Measurements from ENCODE around the gene MACROH2A1.

The MACROH2A1 gene

DNA sequence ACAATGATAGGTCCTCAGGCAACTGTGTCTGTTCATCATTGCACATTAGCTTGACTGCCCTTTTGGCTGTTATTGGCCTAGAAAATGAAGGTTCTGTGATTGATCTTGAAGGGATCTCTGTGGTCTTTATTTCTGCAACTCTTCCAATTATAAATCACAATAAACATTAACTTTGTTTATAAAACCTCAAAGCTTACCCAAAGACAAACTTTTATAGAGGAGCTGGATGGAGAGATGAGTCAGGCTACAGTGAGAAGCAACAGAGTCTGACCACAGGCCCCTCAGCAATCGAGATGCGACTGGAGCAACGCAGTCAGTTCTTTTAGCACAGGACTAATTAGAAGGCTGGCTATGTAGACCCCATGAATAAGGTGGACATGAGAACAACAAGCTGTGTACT, 5.3 kb downstream of the MACROH2A1 start:
- H2AFZ ChIP-seq (ENCODE audit: low read depth, low read length) = no peak overlapping the region
- peaks cover 88% of the 10 kb centered on the region for H4K20me1 ChIP-seq (ENCODE audit: insufficient read depth, low read length)
- peaks cover 40% of the 10 kb centered on the region for H3K4me1 ChIP-seq (ENCODE audit: low read length)
- H3K36me3 ChIP-seq (replicated peaks; ENCODE audit: low read depth, low read length) = peaks cover 21% of the 10 kb centered on the region
- H3K9me3 ChIP-seq (ENCODE audit: insufficient read depth, low read length) = no peaks in the 10 kb centered on the region
- no peak overlapping the region for H3K9ac ChIP-seq (ENCODE audit: low read length)
- H3K4me2 ChIP-seq (ENCODE audit: low read length) = peak overlapping the region; percentile 55
- no peak overlapping the region for H3K4me3 ChIP-seq (ENCODE audit: low read length)
- no peaks in the 10 kb centered on the region for H3K27me3 ChIP-seq (ENCODE audit: low read depth, low read length)
- peaks cover 100% of the 10 kb centered on the region for H3K79me2 ChIP-seq (ENCODE audit: low read length)
- TF ChIP-seq EZH2phosphoT487 (IDR thresholded peaks at IDR 0.05; ENCODE audit: low read depth) (no peak), CTCF (IDR thresholded peaks at IDR 0.05; ENCODE audit: low read depth, low read length) (no peak)
- peak overlapping the region; percentile 60 for H3K27ac ChIP-seq (ENCODE audit: low read length)

- Histone ChIP-seq H3K36me3 (replicated peaks; ENCODE audit: low read depth, low read length) (peaks cover 23% of the 10 kb centered on the region), H3K27me3 (ENCODE audit: low read depth, low read length) (no peaks in the 10 kb centered on the region), H3K4me1 (ENCODE audit: low read length) (peaks cover 40% of the 10 kb centered on the region), H3K4me3 (ENCODE audit: low read length) (no peak overlapping the region), H3K9me3 (ENCODE audit: insufficient read depth, low read length) (no peaks in the 10 kb centered on the region), H3K27ac (ENCODE audit: low read length) (peak overlapping the region; percentile 60), H3K9ac (ENCODE audit: low read length) (no peak overlapping the region), H4K20me1 (ENCODE audit: insufficient read depth, low read length) (peaks cover 88% of the 10 kb centered on the region), H2AFZ (ENCODE audit: low read depth, low read length) (no peak overlapping the region), H3K4me2 (ENCODE audit: low read length) (peak overlapping the region; percentile 55), H3K79me2 (ENCODE audit: low read length) (peaks cover 100% of the 10 kb centered on the region)
- no peak for TF ChIP-seq EZH2phosphoT487 (IDR thresholded peaks at IDR 0.05; ENCODE audit: low read depth)
- TF ChIP-seq CTCF (IDR thresholded peaks at IDR 0.05; ENCODE audit: low read depth, low read length) = no peak
Observed at GRCh38 chr5:135393229-135393628, 5.8 kb downstream of the MACROH2A1 start.

DNA sequence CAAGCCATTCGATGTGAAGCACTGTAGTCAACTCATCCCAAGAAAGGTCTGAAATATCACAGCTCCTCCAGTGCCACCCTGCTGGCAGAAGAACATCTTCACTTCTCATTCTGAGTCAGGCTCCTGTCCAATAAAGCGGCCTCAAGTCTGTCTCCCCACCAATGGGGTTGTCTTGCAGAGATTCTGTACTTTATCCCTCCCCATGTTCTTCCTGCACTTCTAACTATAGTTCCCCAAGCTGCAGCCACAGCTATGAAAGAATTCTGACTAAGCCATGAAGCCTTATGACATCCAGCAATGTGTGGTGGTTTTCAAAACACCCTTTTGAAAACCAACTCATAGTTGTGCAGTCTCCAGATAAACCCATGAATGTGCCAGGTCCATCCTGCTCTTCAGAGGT, 6.8 kb downstream of the MACROH2A1 start:
- TF ChIP-seq EZH2phosphoT487 (IDR thresholded peaks at IDR 0.05; ENCODE audit: low read depth) (no peak), CTCF (IDR thresholded peaks at IDR 0.05; ENCODE audit: low read depth, low read length) (no peak)
- Histone ChIP-seq H3K4me3 (ENCODE audit: low read length) (no peak overlapping the region), H3K9ac (ENCODE audit: low read length) (no peak overlapping the region), H3K4me1 (ENCODE audit: low read length) (peaks cover 34% of the 10 kb centered on the region), H3K9me3 (ENCODE audit: insufficient read depth, low read length) (no peaks in the 10 kb centered on the region), H3K27me3 (ENCODE audit: low read depth, low read length) (no peaks in the 10 kb centered on the region), H3K4me2 (ENCODE audit: low read length) (peak overlapping the region; percentile 55; the same call in 1 of the 2 replicates), H4K20me1 (ENCODE audit: insufficient read depth, low read length) (peaks cover 84% of the 10 kb centered on the region), H3K79me2 (ENCODE audit: low read length) (peaks cover 98% of the 10 kb centered on the region), H3K36me3 (replicated peaks; ENCODE audit: low read depth, low read length) (peaks cover 29% of the 10 kb centered on the region), H3K27ac (ENCODE audit: low read length) (peak overlapping the region; percentile 60), H2AFZ (ENCODE audit: low read depth, low read length) (no peak overlapping the region)

DNA sequence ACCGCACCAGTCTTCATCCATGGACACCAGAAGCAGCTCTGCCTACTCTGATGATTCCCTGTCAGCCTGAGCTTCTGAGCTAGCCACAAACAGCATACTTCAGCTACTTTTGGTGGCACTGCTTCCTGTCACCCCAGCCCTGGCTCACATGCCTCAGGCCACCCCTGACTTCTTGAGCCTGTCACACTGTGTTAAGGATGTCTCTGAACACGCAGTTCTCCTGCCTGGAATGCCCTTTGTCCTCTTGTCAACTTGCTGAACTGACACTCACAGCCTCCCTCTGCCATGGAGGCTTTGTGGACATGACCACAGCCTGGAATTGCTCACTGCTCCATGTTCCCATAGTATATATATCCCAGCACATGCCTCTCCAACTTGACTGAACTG, 7.2 kb downstream of the MACROH2A1 start:
- no peak overlapping the region for H2AFZ ChIP-seq (ENCODE audit: low read depth, low read length)
- H3K9me3 ChIP-seq (ENCODE audit: insufficient read depth, low read length) = no peaks in the 10 kb centered on the region
- no peak overlapping the region for H3K9ac ChIP-seq (ENCODE audit: low read length)
- no peak overlapping the region; the same call in 1 of the 2 replicates for H3K27ac ChIP-seq (ENCODE audit: low read length)
- H4K20me1 ChIP-seq (ENCODE audit: insufficient read depth, low read length) = peaks cover 84% of the 10 kb centered on the region
- H3K36me3 ChIP-seq (replicated peaks; ENCODE audit: low read depth, low read length) = peaks cover 33% of the 10 kb centered on the region
- TF ChIP-seq CTCF (IDR thresholded peaks at IDR 0.05; ENCODE audit: low read depth, low read length) (no peak), EZH2phosphoT487 (IDR thresholded peaks at IDR 0.05; ENCODE audit: low read depth) (no peak)
- peaks cover 98% of the 10 kb centered on the region for H3K79me2 ChIP-seq (ENCODE audit: low read length)
- H3K27me3 ChIP-seq (ENCODE audit: low read depth, low read length) = no peaks in the 10 kb centered on the region
- peaks cover 32% of the 10 kb centered on the region for H3K4me1 ChIP-seq (ENCODE audit: low read length)
- H3K4me3 ChIP-seq (ENCODE audit: low read length) = no peak overlapping the region
- 0 out of 2 replicates have a peak overlapping the region, but pooled peaks have one; percentile 55 for H3K4me2 ChIP-seq (ENCODE audit: low read length)

All from OCI-LY3 (cell line).